Measurements from ENCODE around the gene KCNH1. TPM values are rescaled to one million over a fixed set of nuclear protein-coding genes. Genes with fewer than 3 reads are reported as not detected.

KCNH1 gene
- polyA plus RNA-seq, 10 donors: 0.25 to 0.82 (median 0.37) TPM

- DNase-seq: no peak
Observed at GRCh38 chr1:210648588-210649269, 485.2 kb downstream of the KCNH1 start.

- DNase-seq: peak; percentile 48 to 75 (median 57)
Observed at GRCh38 chr1:210647406-210648333, 486.3 kb downstream of the KCNH1 start.

GRCh38 chr1:210646258-210646616, 487.7 kb downstream of the KCNH1 start:
- DNase-seq: peak in 1 of 3 donors; percentile 39

GRCh38 chr1:210645582-210646257, 488.2 kb downstream of the KCNH1 start:
- DNase-seq: no peak

DNA sequence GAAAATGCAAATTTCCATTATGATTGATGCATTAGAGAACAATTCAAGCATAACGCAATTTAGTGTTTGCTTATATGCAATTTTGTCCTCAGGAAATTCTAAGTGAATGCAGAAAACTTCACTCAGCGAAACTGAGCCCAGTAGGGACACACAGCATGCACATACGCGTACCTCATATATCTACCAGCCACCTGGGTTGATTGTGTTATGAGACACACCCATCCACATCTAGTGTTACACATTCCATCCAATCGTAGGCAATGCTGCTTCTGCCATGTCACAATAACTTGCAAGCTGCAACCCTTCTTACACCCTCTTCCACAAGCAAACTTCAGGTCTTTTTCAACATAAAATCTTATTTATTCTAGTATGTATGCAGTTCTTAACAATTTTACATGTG, 492.4 kb downstream of the KCNH1 start:
- no peak for DNase-seq

GRCh38 chr1:210635108-210635507, 498.8 kb downstream of the KCNH1 start:
- DNase-seq: no peak

DNA sequence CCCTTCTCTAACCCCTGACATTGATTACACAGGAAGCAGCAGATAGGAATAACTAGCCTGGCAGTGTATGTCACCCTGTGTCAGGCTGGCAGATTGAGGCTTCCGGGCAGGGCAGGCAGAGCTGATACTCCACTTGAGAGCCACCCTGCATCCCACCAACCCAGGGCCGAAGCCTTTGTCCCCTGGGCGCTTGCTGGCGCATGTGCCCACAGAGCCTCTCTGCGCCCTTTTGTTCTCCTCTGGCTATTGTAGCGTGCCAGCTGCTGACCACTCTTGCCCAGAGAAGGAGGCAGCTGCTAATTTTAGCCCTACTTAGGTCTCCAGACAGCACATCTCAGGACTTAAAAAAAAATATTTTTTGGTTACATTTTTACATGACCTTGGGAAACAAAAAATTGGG, 500.3 kb downstream of the KCNH1 start:
- DNase-seq: no peak

- DNase-seq: no peak
Observed at GRCh38 chr1:210633140-210633539, 500.8 kb downstream of the KCNH1 start.

GRCh38 chr1:210631399-210631798, 502.5 kb downstream of the KCNH1 start:
- DNase-seq: no peak

DNA sequence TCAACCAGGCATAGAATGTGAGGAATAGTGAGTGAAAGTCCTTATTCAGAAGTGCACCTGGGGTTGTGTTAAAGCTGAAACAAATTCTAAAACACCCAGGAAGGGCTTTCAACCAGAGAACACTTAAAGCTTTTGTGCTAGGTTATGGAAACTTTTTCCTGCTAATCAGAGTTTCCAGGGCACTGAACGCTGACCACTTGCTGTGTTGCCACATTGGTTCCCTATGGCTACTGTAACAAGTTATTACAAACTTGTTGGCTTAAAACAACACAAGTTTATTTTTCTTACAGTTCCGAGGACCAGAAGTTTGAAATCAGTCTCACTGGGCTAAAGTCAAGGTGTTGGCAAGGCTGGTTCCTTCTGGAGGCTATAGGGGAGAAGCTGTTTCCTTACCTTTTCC, 504.7 kb downstream of the KCNH1 start:
- no peak for DNase-seq

GRCh38 chr1:210627755-210628154, 506.2 kb downstream of the KCNH1 start:
- DNase-seq: no peak

Other genes with a start within 250 kb of the KCNH1 start
- gene RCOR3, start 125.2 kb upstream of the KCNH1 start, polyA plus RNA-seq (ENCODE audit: insufficient read length in 10 of 10): 10 to 100 TPM; 33.9 to 63.4 (median 46.2) TPM
- 10 to 100 TPM; 13.5 to 44.5 (median 20.6) TPM for gene TRAF5, start 192.7 kb upstream of the KCNH1 start, polyA plus RNA-seq (ENCODE audit: insufficient read length in 10 of 10)

Measured in muscle of back (tissue), 11 donors.